GM10266 (cell line): ENCODE measurements around the gene WNK2.

Source experiments
- DNase-seq: peaks from one replicate; pipeline ENCODE4 v3.0.0; 2012; ENCODE audit errors: extremely low spot score
- TF ChIP-seq, protein P1 (sequence below): IDR thresholded peaks from 2 replicates; pipeline ENCODE4 v1.5.1; 2012; ENCODE audit warnings: mild to moderate bottlenecking, low read depth; ENCODE audit not compliant: control insufficient read depth, insufficient read depth; ENCODE audit errors: missing control alignments

Gene WNK2

GRCh38 chr9:93154293-93154903 lies 29.5 kb upstream of the WNK2 start:
- TF ChIP-seq, protein P1, sequence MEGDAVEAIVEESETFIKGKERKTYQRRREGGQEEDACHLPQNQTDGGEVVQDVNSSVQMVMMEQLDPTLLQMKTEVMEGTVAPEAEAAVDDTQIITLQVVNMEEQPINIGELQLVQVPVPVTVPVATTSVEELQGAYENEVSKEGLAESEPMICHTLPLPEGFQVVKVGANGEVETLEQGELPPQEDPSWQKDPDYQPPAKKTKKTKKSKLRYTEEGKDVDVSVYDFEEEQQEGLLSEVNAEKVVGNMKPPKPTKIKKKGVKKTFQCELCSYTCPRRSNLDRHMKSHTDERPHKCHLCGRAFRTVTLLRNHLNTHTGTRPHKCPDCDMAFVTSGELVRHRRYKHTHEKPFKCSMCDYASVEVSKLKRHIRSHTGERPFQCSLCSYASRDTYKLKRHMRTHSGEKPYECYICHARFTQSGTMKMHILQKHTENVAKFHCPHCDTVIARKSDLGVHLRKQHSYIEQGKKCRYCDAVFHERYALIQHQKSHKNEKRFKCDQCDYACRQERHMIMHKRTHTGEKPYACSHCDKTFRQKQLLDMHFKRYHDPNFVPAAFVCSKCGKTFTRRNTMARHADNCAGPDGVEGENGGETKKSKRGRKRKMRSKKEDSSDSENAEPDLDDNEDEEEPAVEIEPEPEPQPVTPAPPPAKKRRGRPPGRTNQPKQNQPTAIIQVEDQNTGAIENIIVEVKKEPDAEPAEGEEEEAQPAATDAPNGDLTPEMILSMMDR, result peak; percentile 60
- peak; percentile 61 for DNase-seq

GRCh38 chr9:93155716-93156474 lies 28.0 kb upstream of the WNK2 start:
- TF ChIP-seq, protein P1, result no peak

GRCh38 chr9:93156475-93157008 lies 27.4 kb upstream of the WNK2 start:
- DNase-seq, result peak; percentile 37
- TF ChIP-seq, protein P1, result no peak

More at GRCh38 chr9:93155716-93156474, 28.0 kb upstream of the WNK2 start:
- DNase-seq, result no peak

DNA sequence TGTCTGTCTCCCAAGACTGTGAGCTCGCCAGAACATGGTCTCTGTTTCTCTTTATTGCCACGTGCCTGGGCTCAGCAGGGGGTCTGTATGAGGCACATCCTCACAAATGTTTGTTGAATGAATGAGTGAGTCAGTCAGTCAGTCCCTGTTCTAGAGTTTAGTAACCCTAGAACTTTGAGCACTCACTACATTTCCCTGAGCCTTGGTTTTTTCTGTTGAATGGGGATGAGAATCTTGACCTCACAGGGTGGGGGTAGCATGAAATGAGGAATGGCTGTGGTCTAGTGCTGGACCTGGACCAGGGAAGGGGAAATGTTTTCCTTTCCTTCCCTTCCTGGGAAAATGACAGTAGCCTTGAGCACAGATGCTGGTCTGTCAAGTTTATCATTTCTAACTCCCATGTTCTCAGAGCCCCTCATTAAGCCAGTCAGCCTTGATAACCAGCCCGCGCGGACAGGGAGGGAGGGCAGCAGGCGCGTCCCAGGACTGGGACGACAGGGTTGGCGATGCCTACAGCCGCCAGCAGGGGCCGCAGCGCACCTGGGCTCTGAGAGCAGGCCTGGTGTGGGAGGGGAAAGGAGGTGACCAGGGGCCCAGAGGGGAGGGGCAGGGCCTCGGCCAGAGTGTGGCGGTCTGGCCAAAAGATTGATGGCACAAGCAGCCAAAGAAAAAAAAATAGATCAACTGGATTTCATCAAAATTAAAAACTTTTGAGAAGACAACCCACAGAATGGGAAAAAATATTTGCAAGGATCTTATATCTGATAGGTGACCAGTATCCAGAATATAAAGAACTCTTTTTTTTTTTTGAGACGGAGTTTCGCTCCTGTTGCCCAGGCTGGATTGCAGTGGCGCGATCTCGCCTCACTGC lies 24.1 kb upstream of the WNK2 start:
- TF ChIP-seq, protein P1, result peak; percentile 99
- peak; percentile 90 for DNase-seq

GRCh38 chr9:93161786-93162562 lies 22.0 kb upstream of the WNK2 start:
- no peak for DNase-seq
- TF ChIP-seq, protein P1, result no peak

DNA sequence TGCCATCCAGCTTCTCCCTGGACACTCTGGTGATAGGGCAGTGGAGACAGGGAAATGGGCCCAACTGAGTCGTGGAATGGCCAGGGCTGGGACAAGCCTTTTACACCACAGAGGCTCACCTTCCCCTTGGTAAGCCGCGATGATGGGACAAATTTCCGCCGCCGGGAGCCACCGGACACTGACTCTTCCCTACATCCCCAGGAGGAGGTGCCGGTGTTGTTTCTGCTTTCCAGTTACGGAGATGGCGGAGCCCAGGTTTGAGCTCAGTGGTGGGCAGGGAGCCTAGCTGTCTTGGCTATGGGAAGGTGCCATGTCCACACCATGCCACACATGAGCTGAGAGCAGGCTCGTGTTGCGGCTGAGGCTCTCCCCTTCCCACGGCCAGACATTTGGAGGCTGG lies 19.9 kb upstream of the WNK2 start:
- no peak for DNase-seq
- TF ChIP-seq, protein P1, result no peak
